BE2C (cell line): ENCODE results near the gene ARSD.
"Not testable (repeated sequence)": the region's sequence is repeated elsewhere in the genome, so short reads cannot be mapped to it uniquely, and the experiment has no call there.

ENCODE experiments used
- DNase-seq: peaks from one replicate; pipeline ENCODE4 v3.0.0-alpha.2; 2020
- H3K27me3 ChIP-seq: fragments of 250-450 bp; sonication (Bioruptor Pico); 2 replicates; pipeline ENCODE4 v1.5.1; 2020; ENCODE audit warnings: mild to moderate bottlenecking
- H3K36me3 ChIP-seq: fragments of 250-450 bp; sonication (Bioruptor Pico); 2 replicates; pipeline ENCODE4 v1.5.1; 2020; ENCODE audit warnings: mild to moderate bottlenecking
- H3K4me1 ChIP-seq: fragments of 250-450 bp; sonication (Bioruptor Pico); 2 replicates; pipeline ENCODE4 v1.5.1; 2020
- H3K4me3 ChIP-seq: 2 replicates; pipeline ENCODE4 v1.5.1; 2011; ENCODE audit warnings: low read depth, low read length
- H3K9me3 ChIP-seq: fragments of 250-450 bp; sonication (Bioruptor Pico); 2 replicates; pipeline ENCODE4 v1.5.1; 2020
- TF ChIP-seq, protein P1 (sequence below): IDR thresholded peaks from 2 replicates; pipeline ENCODE4 v1.5.1; 2012; ENCODE audit warnings: mild to moderate bottlenecking, low read depth, low read length

ARSD gene

DNA sequence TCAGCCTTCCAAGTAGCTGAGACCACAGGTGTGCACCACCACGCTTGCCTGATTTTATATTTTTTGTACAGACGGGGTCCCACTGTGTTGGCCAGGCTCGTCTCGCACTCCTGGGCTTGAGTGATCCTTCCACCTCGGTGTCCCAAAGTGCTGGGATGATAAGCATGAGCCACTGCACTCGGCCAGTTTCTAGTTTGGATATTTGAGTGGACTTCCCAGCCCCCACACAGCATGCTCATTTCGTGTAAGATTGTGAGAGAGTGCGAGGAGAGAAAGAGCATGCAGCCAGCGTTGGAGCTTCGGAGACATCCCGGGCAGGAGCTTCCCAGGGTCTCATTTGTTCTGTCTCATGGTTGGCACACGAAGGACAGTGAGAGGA is 31.8 kb downstream of the ARSD start:
- Histone ChIP-seq H3K4me1 (no peaks in the 10 kb centered on the region), H3K27me3 (no peaks in the 10 kb centered on the region), H3K36me3 (no peaks in the 10 kb centered on the region), H3K4me3 (no peak overlapping the region), H3K9me3 (no peaks in the 10 kb centered on the region)
- TF ChIP-seq, protein P1, sequence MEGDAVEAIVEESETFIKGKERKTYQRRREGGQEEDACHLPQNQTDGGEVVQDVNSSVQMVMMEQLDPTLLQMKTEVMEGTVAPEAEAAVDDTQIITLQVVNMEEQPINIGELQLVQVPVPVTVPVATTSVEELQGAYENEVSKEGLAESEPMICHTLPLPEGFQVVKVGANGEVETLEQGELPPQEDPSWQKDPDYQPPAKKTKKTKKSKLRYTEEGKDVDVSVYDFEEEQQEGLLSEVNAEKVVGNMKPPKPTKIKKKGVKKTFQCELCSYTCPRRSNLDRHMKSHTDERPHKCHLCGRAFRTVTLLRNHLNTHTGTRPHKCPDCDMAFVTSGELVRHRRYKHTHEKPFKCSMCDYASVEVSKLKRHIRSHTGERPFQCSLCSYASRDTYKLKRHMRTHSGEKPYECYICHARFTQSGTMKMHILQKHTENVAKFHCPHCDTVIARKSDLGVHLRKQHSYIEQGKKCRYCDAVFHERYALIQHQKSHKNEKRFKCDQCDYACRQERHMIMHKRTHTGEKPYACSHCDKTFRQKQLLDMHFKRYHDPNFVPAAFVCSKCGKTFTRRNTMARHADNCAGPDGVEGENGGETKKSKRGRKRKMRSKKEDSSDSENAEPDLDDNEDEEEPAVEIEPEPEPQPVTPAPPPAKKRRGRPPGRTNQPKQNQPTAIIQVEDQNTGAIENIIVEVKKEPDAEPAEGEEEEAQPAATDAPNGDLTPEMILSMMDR: no peak
- no peak for DNase-seq

DNA sequence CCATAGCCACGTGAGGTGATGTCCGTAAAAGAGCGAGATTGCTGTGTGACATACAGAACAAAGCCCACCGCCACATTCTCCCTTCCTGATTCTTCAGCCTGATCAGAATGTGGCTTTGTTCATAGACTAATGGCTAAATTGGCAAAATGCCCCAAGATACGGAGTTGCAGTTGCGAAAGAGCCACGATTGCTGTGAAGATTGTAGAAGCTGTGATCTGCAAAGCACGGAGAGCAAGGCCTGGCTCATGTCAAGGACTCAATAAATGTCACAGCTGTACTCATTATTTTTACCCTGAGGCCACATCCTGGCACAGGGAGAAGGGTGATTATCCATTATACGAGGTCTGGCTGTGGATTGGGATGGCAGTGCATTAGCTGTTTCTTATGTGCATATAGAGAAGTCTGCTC is 34.2 kb downstream of the ARSD start:
- no peaks in the 10 kb centered on the region for H3K27me3 ChIP-seq
- peak; percentile 74 for DNase-seq
- H3K9me3 ChIP-seq: no peaks in the 10 kb centered on the region
- H3K4me1 ChIP-seq: no peaks in the 10 kb centered on the region
- TF ChIP-seq, protein P1: no peak
- H3K4me3 ChIP-seq: no peak overlapping the region
- H3K36me3 ChIP-seq: no peaks in the 10 kb centered on the region

DNA sequence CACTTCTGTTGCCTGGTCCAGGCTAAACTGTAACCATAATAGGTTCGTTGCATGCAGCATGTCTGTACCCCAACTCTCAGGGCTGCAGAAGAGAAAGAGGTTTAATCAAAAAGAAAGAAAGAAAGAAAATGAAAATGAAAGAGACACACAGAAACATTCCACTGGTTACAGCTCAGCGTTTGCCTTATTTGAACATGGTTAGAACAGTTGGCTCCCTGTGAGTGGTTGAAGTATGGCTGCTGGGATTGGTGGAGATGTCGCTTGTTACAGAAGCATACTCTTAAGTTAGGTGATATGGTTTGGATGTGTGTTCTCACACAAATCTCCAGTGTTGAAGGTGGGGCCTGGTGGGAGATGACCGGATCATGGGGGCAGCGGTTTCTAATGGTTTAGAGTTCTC is 36.3 kb downstream of the ARSD start:
- no peaks in the 10 kb centered on the region for H3K4me1 ChIP-seq
- no peaks in the 10 kb centered on the region for H3K9me3 ChIP-seq
- no peaks in the 10 kb centered on the region for H3K36me3 ChIP-seq
- DNase-seq: no peak
- H3K27me3 ChIP-seq: no peaks in the 10 kb centered on the region
- no peak overlapping the region for H3K4me3 ChIP-seq
- TF ChIP-seq, protein P1: no peak

DNA sequence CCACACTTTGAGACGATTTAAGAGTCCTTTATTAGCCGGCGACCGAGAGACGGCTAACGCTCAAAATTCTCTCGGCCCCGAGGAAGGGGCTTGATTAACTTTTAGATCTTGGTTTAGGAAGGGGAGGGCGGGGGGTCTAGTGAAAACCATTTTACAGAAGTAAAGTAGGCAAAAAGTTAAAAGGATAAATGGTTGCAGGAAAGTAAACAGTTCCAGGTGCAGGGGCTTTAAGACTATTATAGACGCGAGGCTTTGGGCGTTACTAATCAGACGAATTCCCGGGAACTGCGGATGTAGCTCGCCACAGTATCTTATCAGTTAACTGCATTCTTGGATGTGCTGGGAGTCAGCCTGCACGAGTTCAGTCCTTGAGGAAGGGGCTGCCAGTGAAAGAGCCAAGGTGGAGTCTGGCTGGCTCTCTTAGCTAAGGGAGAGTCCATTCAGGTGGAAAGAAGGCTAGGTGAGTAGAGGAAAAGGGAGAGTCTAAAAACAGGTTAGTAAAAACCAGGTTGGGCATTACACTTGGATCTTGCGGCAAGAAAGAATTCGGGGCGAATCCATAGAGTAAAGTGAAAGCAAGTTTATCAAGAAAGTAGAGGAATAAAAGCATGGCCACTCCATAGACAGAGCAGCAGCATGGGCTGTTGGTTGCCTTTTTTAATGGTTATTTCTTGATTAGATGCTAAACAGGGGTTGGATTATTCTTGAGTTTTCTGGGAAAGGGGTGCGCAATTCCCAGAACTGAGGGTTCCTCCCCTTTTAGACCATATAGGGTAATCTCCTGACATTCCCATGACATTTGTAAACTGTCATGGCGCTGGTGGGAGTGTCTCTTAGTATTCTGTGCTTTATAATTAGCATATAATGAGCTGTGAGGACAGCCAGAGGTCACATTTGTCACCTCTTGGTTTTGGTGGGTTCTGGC is 38.3 kb downstream of the ARSD start:
- H3K4me1 ChIP-seq, DNase-seq, H3K27me3 ChIP-seq, H3K9me3 ChIP-seq, H3K36me3 ChIP-seq, H3K4me3 ChIP-seq: not testable (repeated sequence)

DNA sequence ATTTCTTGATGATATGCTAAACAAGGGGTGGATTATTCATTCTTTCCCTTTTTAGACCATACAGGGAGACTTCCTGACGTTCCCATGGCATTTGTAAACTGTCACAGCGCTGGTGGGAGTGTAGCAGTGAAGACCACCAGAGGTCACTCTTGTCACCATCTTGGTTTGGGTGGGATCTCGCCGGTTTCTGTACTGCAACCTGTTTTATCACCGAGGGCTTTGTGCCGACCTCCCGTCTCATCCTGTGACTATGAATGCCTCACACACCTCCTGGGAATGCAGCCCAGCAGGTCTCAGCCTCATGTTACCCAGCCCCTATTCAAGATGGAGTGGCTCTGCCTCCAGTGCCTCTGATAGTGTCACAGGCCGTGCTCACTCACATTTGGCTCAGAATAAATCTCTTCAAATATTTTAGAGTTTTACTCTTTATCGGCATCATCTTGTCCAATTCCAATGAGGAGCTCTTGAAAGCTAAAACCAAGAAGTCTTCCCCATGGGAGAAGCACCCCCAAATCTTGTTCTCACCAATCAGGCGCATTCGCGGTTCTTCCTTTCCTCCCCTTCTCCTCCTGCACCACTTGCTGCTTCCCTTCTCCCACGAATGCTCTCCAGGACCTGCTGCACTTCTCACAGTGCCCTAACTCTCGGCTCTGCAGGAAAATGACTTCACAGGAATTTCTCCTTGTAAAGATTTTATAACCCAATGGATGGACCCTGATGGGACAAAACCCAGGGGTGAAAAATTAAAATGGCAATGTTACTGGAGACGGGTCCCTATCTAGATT is 39.2 kb downstream of the ARSD start:
- H3K36me3 ChIP-seq, H3K9me3 ChIP-seq, H3K27me3 ChIP-seq, H3K4me1 ChIP-seq: not testable (repeated sequence)
- peak overlapping the region; percentile 23; the same call in 1 of the 2 replicates for H3K4me3 ChIP-seq
- TF ChIP-seq, protein P1: peak; percentile 53
- peak; percentile 13 for DNase-seq

DNA sequence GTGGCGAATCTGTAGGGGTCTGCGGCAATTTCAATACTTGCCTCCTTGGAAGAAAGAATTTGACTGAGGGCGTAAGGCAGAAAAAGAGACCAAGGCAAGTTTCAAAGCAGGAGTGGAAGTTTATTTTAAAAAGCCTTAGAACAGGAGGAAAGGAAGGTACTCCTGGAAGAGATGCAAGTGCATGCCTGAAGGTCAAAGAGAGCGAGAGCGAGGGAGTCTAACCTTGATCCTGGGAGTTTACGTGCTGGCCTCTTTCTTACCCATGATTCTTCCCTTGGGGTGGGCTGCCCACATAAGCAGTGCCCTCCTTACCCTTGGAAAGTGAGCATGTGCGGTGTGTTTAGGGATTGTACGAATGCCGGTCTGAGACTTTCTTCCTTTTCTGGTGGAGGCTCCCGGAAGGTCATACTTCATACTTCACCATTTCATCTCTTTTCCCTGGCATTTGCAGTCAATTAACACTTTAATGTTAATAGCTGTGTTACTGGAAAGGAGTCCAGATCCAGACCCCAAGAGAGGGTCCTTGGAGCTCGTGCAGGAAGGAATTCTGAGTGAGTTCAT is 40.0 kb downstream of the ARSD start:
- TF ChIP-seq, protein P1: no peak
- peak overlapping the region; percentile 23; the same call in 1 of the 2 replicates for H3K4me3 ChIP-seq
- H3K9me3 ChIP-seq: no peaks in the 10 kb centered on the region
- H3K4me1 ChIP-seq: no peaks in the 10 kb centered on the region
- no peaks in the 10 kb centered on the region for H3K27me3 ChIP-seq
- no peak for DNase-seq
- no peaks in the 10 kb centered on the region for H3K36me3 ChIP-seq
